Mucosa of stomach (tissue), 1 donor: ENCODE data around the gene OPCML.

Experiments used
- H3K27me3 ChIP-seq: one replicate; pipeline ENCODE4 v1.7.0; 2013; ENCODE audit warnings: mild to moderate bottlenecking, low read length; ENCODE audit not compliant: control insufficient read depth, insufficient read depth
- H3K36me3 ChIP-seq: one replicate; pipeline ENCODE4 v1.7.0; 2013; ENCODE audit warnings: low read length; ENCODE audit not compliant: control insufficient read depth, insufficient read depth
- H3K4me1 ChIP-seq: one replicate; pipeline ENCODE4 v1.7.0; 2013; ENCODE audit warnings: mild to moderate bottlenecking, low read length; ENCODE audit not compliant: control insufficient read depth, insufficient read depth
- H3K4me3 ChIP-seq: one replicate; pipeline ENCODE4 v1.7.0; 2013; ENCODE audit warnings: low read length
- H3K9ac ChIP-seq: one replicate; pipeline ENCODE4 v1.7.0; 2013; ENCODE audit warnings: mild to moderate bottlenecking, low read length, moderate library complexity
- H3K9me3 ChIP-seq: one replicate; pipeline ENCODE4 v1.7.0; 2013; ENCODE audit warnings: mild to moderate bottlenecking, low read length, moderate library complexity; ENCODE audit not compliant: control insufficient read depth
- donor health status: Pancreatic carcinoma.

OPCML gene

GRCh38 chr11:132856032-132856431 lies 676.3 kb downstream of the OPCML start:
- Histone ChIP-seq H3K27me3 (no peaks in the 10 kb centered on the region), H3K9ac (no peak overlapping the region), H3K9me3 (no peaks in the 10 kb centered on the region), H3K4me3 (no peak overlapping the region), H3K36me3 (no peaks in the 10 kb centered on the region), H3K4me1 (no peaks in the 10 kb centered on the region)

- no peaks in the 10 kb centered on the region for H3K9me3 ChIP-seq
- no peak overlapping the region for H3K9ac ChIP-seq
- H3K4me1 ChIP-seq, result no peaks in the 10 kb centered on the region
Measured at GRCh38 chr11:132855516-132855915, 676.8 kb downstream of the OPCML start.

DNA sequence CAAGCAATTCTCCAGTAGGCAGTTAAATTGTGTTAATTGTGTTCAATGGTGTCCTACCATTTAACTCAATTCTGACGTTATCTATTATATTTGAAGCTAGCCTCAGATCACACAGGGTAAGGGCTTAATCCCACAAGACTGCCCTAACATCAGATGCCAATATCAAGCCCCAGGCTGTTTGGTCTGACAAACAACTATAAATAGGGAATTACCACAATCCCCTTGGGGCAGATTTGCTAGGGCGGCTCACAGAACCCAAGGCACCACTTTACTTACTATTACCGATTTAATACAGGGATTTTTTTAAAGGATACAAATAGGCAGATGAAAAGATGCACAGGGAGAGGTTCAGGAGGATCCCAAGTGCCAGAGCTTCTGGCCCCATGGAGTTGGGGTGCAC lies 678.4 kb downstream of the OPCML start:
- Histone ChIP-seq H3K4me3 (no peak overlapping the region), H3K9me3 (no peaks in the 10 kb centered on the region), H3K27me3 (no peaks in the 10 kb centered on the region), H3K4me1 (no peaks in the 10 kb centered on the region), H3K36me3 (no peaks in the 10 kb centered on the region), H3K9ac (no peak overlapping the region)

More at GRCh38 chr11:132855516-132855915, 676.8 kb downstream of the OPCML start:
- no peaks in the 10 kb centered on the region for H3K36me3 ChIP-seq
- no peak overlapping the region for H3K4me3 ChIP-seq
- no peaks in the 10 kb centered on the region for H3K27me3 ChIP-seq

GRCh38 chr11:132852361-132852760 lies 679.9 kb downstream of the OPCML start:
- Histone ChIP-seq H3K4me3 (no peak overlapping the region), H3K9me3 (no peaks in the 10 kb centered on the region), H3K4me1 (no peaks in the 10 kb centered on the region), H3K9ac (no peak overlapping the region), H3K36me3 (no peaks in the 10 kb centered on the region), H3K27me3 (no peaks in the 10 kb centered on the region)

- H3K4me1 ChIP-seq, result no peaks in the 10 kb centered on the region
- H3K27me3 ChIP-seq, result no peaks in the 10 kb centered on the region
- H3K4me3 ChIP-seq, result no peak overlapping the region
- H3K9me3 ChIP-seq, result no peaks in the 10 kb centered on the region
- no peaks in the 10 kb centered on the region for H3K36me3 ChIP-seq
- no peak overlapping the region for H3K9ac ChIP-seq
Measured at GRCh38 chr11:132851247-132851646, 681.1 kb downstream of the OPCML start.

DNA sequence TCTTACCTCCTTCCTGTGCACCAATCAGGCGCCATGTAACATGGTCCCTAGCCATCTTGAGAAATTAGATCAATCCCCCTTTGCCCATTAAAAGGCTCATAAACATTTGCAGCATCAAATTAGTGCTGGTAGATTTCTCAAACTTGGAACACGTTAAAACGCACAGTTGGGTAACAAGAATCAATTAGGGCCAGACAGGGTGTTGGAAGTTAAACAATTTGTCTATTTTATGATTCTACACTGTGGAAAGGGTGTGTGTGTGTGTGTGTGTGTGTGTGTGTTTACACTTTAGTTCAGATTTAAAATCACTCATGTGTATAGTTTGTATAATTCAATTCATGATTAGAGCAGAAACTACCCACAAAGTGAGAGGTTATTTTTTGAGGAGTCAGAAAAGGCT lies 682.0 kb downstream of the OPCML start:
- Histone ChIP-seq H3K4me3 (no peak overlapping the region), H3K4me1 (no peaks in the 10 kb centered on the region), H3K9me3 (no peaks in the 10 kb centered on the region), H3K27me3 (no peaks in the 10 kb centered on the region), H3K9ac (no peak overlapping the region), H3K36me3 (no peaks in the 10 kb centered on the region)

DNA sequence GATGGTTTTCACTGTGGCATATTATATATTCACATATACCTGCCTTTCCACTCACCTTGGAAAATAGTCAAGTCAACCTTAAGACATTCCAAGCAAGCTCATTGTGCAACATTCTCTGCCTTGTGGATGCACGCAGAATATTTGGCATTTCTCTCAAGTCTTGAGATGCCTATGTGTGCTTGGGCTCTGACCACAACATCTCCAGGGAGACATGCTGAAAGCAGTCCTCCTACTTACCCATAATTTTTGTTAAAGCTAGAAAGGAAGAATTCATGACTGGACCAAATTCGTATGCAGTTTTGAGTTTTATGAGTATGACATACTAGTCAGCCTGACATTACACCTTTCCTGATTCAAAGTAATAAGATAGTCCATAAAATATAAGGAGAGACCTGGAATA lies 684.0 kb downstream of the OPCML start:
- Histone ChIP-seq H3K4me1 (no peaks in the 10 kb centered on the region), H3K9me3 (no peaks in the 10 kb centered on the region), H3K4me3 (no peak overlapping the region), H3K27me3 (no peaks in the 10 kb centered on the region), H3K9ac (no peak overlapping the region), H3K36me3 (no peaks in the 10 kb centered on the region)

DNA sequence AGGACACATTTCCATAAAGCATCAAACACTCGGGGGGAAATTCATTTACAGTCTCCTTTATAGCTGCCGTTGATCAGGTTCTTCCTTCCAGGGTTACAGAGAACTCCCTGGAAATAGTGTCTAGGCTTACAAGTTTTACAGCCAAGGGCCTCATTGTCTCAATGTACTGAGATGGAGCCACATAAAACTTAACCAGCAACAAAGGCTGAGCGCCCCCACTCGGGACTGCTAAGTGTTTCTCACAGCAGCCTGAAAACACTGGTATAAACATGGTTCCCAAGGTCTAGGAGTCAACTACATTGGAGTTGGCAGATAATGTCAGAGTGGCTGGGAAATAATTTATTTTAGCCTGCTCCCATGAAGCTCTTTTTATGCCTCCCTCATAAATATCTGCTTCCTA lies 686.2 kb downstream of the OPCML start:
- Histone ChIP-seq H3K4me3 (no peak overlapping the region), H3K4me1 (no peaks in the 10 kb centered on the region), H3K9ac (no peak overlapping the region), H3K27me3 (no peaks in the 10 kb centered on the region), H3K9me3 (no peaks in the 10 kb centered on the region), H3K36me3 (no peaks in the 10 kb centered on the region)

- H3K36me3 ChIP-seq, result no peaks in the 10 kb centered on the region
- H3K9ac ChIP-seq, result no peak overlapping the region
- no peaks in the 10 kb centered on the region for H3K4me1 ChIP-seq
- H3K27me3 ChIP-seq, result no peaks in the 10 kb centered on the region
- no peaks in the 10 kb centered on the region for H3K9me3 ChIP-seq
- H3K4me3 ChIP-seq, result no peak overlapping the region
Measured at GRCh38 chr11:132844956-132845696, 687.2 kb downstream of the OPCML start.

DNA sequence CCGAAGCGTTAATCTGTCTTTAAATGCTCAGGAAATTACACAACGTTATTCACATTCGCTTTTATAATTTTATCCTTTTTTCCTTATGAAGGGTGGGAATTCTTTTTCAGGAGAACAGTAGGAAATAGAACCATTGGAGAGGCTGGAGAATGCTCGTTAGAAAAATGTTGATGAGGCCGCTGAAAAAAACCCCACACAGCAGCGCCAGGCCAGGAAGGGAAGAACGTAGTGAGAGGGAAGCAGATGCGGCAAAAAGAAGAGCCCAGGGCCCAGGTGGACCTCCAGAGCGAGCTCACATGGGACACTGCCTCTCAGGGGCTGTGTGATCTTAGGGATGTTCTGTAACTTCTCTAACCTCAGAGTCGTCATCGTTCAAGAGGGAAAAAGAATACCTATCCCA lies 691.6 kb downstream of the OPCML start:
- Histone ChIP-seq H3K4me3 (no peak overlapping the region), H3K9ac (no peak overlapping the region), H3K36me3 (no peaks in the 10 kb centered on the region), H3K9me3 (no peaks in the 10 kb centered on the region), H3K4me1 (no peaks in the 10 kb centered on the region), H3K27me3 (no peaks in the 10 kb centered on the region)

- no peaks in the 10 kb centered on the region for H3K36me3 ChIP-seq
- no peaks in the 10 kb centered on the region for H3K27me3 ChIP-seq
- H3K9ac ChIP-seq, result no peak overlapping the region
- H3K4me3 ChIP-seq, result no peak overlapping the region
- no peaks in the 10 kb centered on the region for H3K9me3 ChIP-seq
- no peaks in the 10 kb centered on the region for H3K4me1 ChIP-seq
Measured at GRCh38 chr11:132840191-132840590, 692.1 kb downstream of the OPCML start.

- H3K27me3 ChIP-seq, result no peaks in the 10 kb centered on the region
Measured at GRCh38 chr11:132839236-132839945, 692.9 kb downstream of the OPCML start.

More at GRCh38 chr11:132839236-132839945, 692.9 kb downstream of the OPCML start:
- Histone ChIP-seq H3K9me3 (no peaks in the 10 kb centered on the region), H3K4me3 (no peak overlapping the region), H3K9ac (no peak overlapping the region), H3K36me3 (no peaks in the 10 kb centered on the region), H3K4me1 (no peaks in the 10 kb centered on the region)
